K562 (cell line): ENCODE measurements around the gene VPS45.

Experiments
- FOXM1 ChIP-seq, 2 experiments: fragments of 450-650 bp in 1 of 2; sonication (generic) in 1 of 2; formaldehyde crosslinking in 1 of 2; IDR thresholded peaks; 2 replicates each; pipeline versions ENCODE4 v1.6.1 to v1.9.0; 2017 to 2022; ENCODE audit warnings: low read depth in 2 of 2, mild to moderate bottlenecking in 2 of 2, missing genetic modification reagents in 1 of 2, moderate library complexity in 1 of 2
- GTF2E2 ChIP-seq: fragments of 200-800 bp; sonication (Bioruptor generic); IDR thresholded peaks from 2 replicates; pipeline ENCODE4 v1.6.1; 2016; ENCODE audit warnings: missing genetic modification characterization, missing compliant biosample characterization
- SMARCA4 ChIP-seq: fragments of 450-650 bp; IDR thresholded peaks from 2 replicates; pipeline ENCODE4 v1.6.1; 2016
- ZKSCAN8 ChIP-seq: fragments of 200-800 bp; sonication (Bioruptor generic); IDR thresholded peaks from 2 replicates; pipeline ENCODE4 v1.6.1; 2016; ENCODE audit warnings: missing genetic modification characterization, missing compliant biosample characterization
- ZNF121 ChIP-seq: sonication (generic); formaldehyde crosslinking; conservative IDR thresholded peaks from 2 replicates; pipeline ENCODE4 v1.8.0; 2022; ENCODE audit warnings: missing genetic modification reagents
- ZNF644 ChIP-seq: fragments of 200-800 bp; sonication (Bioruptor generic); IDR thresholded peaks from 2 replicates; pipeline ENCODE4 v1.6.1; 2016; ENCODE audit warnings: low read depth, missing genetic modification characterization, missing compliant biosample characterization

- TF ChIP-seq GTF2E2, result no peak
- TF ChIP-seq ZNF644 (tag), result no peak
- TF ChIP-seq FOXM1 (IDR thresholded peaks at IDR 0.05; ENCODE audit: low read depth), result peak; percentile 11; the same call in 1 of the 2 replicates
- TF ChIP-seq FOXM1 (CRISPR knock-in tag; IDR thresholded peaks at IDR 0.05; ENCODE audit: low read depth), result no peak
- TF ChIP-seq SMARCA4, result no peak
- TF ChIP-seq ZNF121 (CRISPR knock-in tag), result peak; percentile 98
- TF ChIP-seq ZKSCAN8 (CRISPR knock-in tag), result no peak
Observed at GRCh38 chr1:150186789-150187559, 119.4 kb downstream of the VPS45 start.
